A673 (cell line): ENCODE results near the gene ARHGAP30. TPM values are rescaled to one million over a fixed set of nuclear protein-coding genes. Genes with fewer than 3 reads are reported as not detected.

ENCODE experiments used
- BruUV-seq: library from RNA; stranded (reverse); fragments of 400-500 nt; replicated peaks from 2 replicates; lab custom pipeline; 2021; lab: Mats Ljungman, UMichigan
- CTCF ChIA-PET: fragments of 300-600 bp; sonication (Branson Sonifier 250); formaldehyde crosslinking; loops from one replicate; lab custom pipeline; 2022; ENCODE audit warnings: antibody characterized with exemption; lab: Charles Lee
- POLR2A ChIA-PET: fragments of 300-600 bp; sonication (Branson Sonifier 250); formaldehyde crosslinking; loops from one replicate; lab custom pipeline; 2022; ENCODE audit warnings: antibody characterized with exemption; ENCODE audit not compliant: low non-redundant PET; lab: Charles Lee
- DNase-seq: peaks from one replicate; pipeline ENCODE4 v3.0.0-alpha.2; 2015; ENCODE audit warnings: low spot score
- H3K27ac ChIP-seq: fragments of 200-600 bp; sonication (generic); 2 replicates; pipeline ENCODE4 v1.5.1; 2016; ENCODE audit warnings: mixed run types, low read depth, mild to moderate bottlenecking, mixed read lengths, antibody characterized with exemption, low read length; ENCODE audit not compliant: poor library complexity, severe bottlenecking
- H3K27me3 ChIP-seq: fragments of 200-600 bp; sonication (generic); replicated peaks from 2 replicates; pipeline ENCODE4 v1.6.1; 2017; ENCODE audit warnings: mixed run types, low read depth, mild to moderate bottlenecking, mixed read lengths, antibody characterized with exemption, low read length; ENCODE audit not compliant: insufficient read depth, poor library complexity
- H3K36me3 ChIP-seq: fragments of 200-600 bp; sonication (generic); 2 replicates; pipeline ENCODE4 v1.6.1; 2016; ENCODE audit warnings: mixed run types, mild to moderate bottlenecking, mixed read lengths, antibody characterized with exemption, low read length; ENCODE audit not compliant: insufficient read depth, poor library complexity, severe bottlenecking
- H3K4me1 ChIP-seq: fragments of 200-600 bp; sonication (generic); 2 replicates; pipeline ENCODE4 v1.6.1; 2017; ENCODE audit warnings: mixed run types, mild to moderate bottlenecking, mixed read lengths, antibody characterized with exemption, low read length; ENCODE audit not compliant: insufficient read depth, poor library complexity, severe bottlenecking
- H3K4me3 ChIP-seq: fragments of 200-600 bp; sonication (generic); 2 replicates; pipeline ENCODE4 v1.5.1; 2016; ENCODE audit warnings: low read depth, mixed run types, mild to moderate bottlenecking, mixed read lengths, low read length; ENCODE audit not compliant: poor library complexity, severe bottlenecking
- H3K9me3 ChIP-seq: fragments of 200-600 bp; sonication (generic); 2 replicates; pipeline ENCODE4 v1.6.1; 2016; ENCODE audit warnings: mixed run types, low read depth, mild to moderate bottlenecking, mixed read lengths, antibody characterized with exemption, low read length; ENCODE audit not compliant: poor library complexity, severe bottlenecking
- CTCF ChIP-seq: fragments of 300-800, 200-600 bp; sonication (generic); conservative IDR thresholded peaks from 2 replicates; pipeline ENCODE4 v1.5.1; 2017; ENCODE audit warnings: low read depth, mild to moderate bottlenecking, antibody characterized with exemption, low read length, moderate library complexity, mixed read lengths
- EZH2 ChIP-seq: fragments of 200-600 bp; sonication (generic); IDR thresholded peaks from 2 replicates; pipeline ENCODE4 v1.6.1; 2017; ENCODE audit warnings: borderline replicate concordance, low read depth, mild to moderate bottlenecking, mixed read lengths, antibody characterized with exemption, low read length; ENCODE audit not compliant: poor library complexity, severe bottlenecking
- intact Hi-C: fragments of 100-400 bp; cut with micrococcal nuclease; formaldehyde crosslinking; loops from one replicate; pipeline ENCODE4 v1.10.0; 2022; ENCODE audit not compliant: unreplicated experiment
- total RNA-seq: library from RNA; stranded (reverse); gene quantifications from 2 replicates; pipeline ENCODE4 v1.2.3, GENCODE V29; 2021

Gene ARHGAP30
- total RNA-seq, 1 experiment from 2014 or later: not detected

GRCh38 chr1:161008869-161009510, 60.7 kb downstream of the ARHGAP30 start:
- H3K4me1 ChIP-seq: no peaks in the 10 kb centered on the region

GRCh38 chr1:161007369-161007768, 62.3 kb downstream of the ARHGAP30 start:
- H3K27me3 ChIP-seq: no peaks in the 10 kb centered on the region
- BruUV-seq: no TSS peak
- H3K9me3 ChIP-seq: no peaks in the 10 kb centered on the region

More at GRCh38 chr1:161008869-161009510, 60.7 kb downstream of the ARHGAP30 start:
- CTCF ChIA-PET: no interaction called here
- no peaks in the 10 kb centered on the region for H3K9me3 ChIP-seq
- no TSS peak for BruUV-seq
- POLR2A ChIA-PET: no interaction called here
- TF ChIP-seq CTCF: no peak
- no peak for TF ChIP-seq EZH2
- no peaks in the 10 kb centered on the region for H3K36me3 ChIP-seq
- no peak overlapping the region for H3K27ac ChIP-seq
- H3K27me3 ChIP-seq: no peaks in the 10 kb centered on the region
- intact Hi-C loops: no loop called here
- H3K4me3 ChIP-seq: no peak overlapping the region
- no peak for DNase-seq

GRCh38 chr1:161006563-161006962, 63.1 kb downstream of the ARHGAP30 start:
- CTCF ChIA-PET: no interaction called here
- BruUV-seq: no TSS peak
- no peaks in the 10 kb centered on the region for H3K36me3 ChIP-seq
- H3K4me3 ChIP-seq: no peak overlapping the region
- no peaks in the 10 kb centered on the region for H3K27me3 ChIP-seq
- no peaks in the 10 kb centered on the region for H3K4me1 ChIP-seq
- TF ChIP-seq EZH2 (no peak), CTCF (no peak)
- intact Hi-C loops: no loop called here
- no peak overlapping the region for H3K27ac ChIP-seq
- H3K9me3 ChIP-seq: no peaks in the 10 kb centered on the region
- no peak for DNase-seq
- POLR2A ChIA-PET: no interaction called here

More at GRCh38 chr1:161007369-161007768, 62.3 kb downstream of the ARHGAP30 start:
- CTCF ChIA-PET: no interaction called here
- TF ChIP-seq CTCF: no peak
- TF ChIP-seq EZH2: no peak
- intact Hi-C loops: no loop called here
- H3K27ac ChIP-seq: no peak overlapping the region
- DNase-seq: no peak
- H3K4me3 ChIP-seq: no peak overlapping the region
- POLR2A ChIA-PET: no interaction called here
- no peaks in the 10 kb centered on the region for H3K4me1 ChIP-seq
- no peaks in the 10 kb centered on the region for H3K36me3 ChIP-seq
